Stimulated activated CD8-positive, alpha-beta memory T cell treated with anti-CD3 and anti-CD28 coated beads, Interleukin-15, amount 100 ng/mL, for 1 hour (primary cell): ENCODE measurements around the gene OTUB2.
A peak's percentile ranks its signal among the peaks of the same experiment; 100 is the strongest.

Source experiments
- DNase-seq: peaks from one replicate; pipeline ENCODE4 v3.0.0-alpha.2; 2020; ENCODE audit warnings: low read depth

Gene OTUB2

DNA sequence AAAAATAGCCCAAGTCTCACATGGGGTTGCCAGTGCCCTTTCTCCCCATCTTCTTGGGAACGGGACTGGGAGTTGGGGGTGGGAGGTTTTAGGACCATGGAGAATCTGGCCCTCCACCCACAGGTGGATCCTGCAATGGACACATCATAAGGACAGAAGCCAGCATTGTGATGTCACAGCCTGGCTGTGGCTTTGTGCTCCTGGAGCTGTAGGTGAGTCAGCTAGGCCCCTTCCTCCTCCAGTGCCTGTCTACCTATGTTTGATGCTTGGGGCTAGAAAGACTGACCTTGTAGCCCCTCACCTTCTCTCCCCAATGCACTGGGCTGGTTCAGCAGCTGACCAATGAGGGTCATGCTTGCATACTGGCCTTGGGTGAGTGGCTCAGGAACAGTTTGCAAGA is 29.1 kb upstream of the OTUB2 start, which contains the start of gene CCDC197:
Gene CCDC197, plus strand, starts transcription at position 220 of the 400 bp plus-strand sequence. CDS start 831 bp downstream, outside the sequence.
- DNase-seq = no peak

DNA sequence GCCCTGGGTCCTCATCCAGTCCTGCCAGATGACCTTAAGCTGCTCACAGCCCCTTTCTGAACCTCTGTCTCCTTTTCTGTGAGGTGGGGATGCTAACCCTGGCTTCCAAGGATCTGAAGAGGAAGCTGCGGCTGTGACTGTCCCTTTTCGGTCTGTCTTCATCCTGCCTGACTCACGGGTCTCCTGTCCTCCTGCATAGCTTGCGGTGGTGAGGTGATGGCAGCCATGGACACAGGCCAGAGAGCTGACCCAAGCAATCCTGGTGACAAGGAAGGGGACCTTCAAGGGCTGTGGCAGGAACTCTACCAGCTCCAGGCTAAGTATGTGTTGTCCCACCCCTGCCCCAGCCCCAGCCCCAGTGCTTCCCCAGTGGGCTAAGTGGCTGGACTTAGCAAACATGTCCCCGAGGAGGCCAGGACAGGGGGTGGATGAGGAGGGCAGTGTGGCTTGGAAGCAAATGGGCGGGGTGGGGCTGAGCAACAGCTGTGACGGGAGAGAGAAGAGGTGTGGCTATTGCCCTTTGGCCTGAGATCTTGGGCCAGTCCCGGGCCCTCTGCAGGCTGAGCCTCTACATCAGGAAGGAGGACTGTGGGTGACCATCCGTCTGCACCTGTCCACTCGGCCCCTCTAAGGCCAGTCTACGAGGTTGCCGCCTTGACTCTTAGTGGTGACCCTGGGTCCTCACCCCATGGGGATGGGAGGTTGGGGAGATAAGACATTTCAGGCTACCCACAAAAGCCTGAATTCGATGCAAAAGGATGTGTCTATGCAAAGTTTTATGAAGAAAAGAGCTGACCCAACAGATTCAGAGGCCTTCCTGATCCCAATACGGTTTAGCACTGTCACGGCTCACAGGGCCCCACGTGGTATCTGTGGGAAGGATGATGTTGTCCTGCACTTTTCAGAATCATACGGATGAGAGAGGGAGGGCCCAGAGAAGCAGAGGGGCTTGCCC is 27.9 kb upstream of the OTUB2 start:
- DNase-seq = no peak

- DNase-seq = no peak
These were observed 27.2 kb upstream of the OTUB2 start for GRCh38 chr14:93998871-93999403.

DNA sequence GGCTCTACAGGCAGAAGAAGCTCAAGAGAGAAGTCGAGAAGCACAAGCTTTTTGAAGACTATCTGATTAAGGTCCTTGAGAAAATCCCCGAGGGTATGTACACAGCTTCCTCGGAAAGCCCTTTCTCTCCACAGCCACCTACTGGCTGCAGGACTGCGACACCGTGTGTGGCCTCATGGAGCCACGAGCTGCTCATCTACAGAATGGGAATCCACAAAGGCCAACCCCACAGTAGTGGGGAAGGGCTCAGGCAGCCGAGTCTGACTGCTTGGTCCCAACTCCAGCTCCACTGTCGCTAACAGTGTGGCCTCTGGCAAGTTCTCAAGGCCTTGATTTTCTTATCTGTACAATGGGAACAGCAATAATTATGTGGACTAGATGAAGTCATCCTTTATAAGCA is 26.6 kb upstream of the OTUB2 start:
- DNase-seq = no peak

DNA sequence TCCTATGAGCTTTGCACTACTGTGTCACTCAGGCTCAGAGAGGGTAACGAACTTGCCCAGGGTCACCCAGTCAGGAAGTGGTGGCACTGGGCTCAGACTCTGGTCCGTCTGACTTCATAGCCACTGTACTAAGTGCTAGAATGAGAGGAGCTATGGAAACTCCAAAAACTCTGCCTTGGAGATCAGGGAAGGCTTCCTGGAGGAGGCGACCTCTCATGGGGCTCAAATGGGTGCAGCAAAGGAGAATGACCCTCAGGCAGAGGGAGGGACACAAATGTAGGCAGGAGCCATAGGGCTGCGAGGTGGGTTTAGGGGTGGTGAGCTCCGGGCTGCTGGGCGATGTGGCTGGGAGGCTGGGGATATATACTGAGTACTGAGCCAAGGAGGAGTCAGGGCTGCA is 25.9 kb upstream of the OTUB2 start:
- DNase-seq = no peak

GRCh38 chr14:94001016-94001415 is 25.1 kb upstream of the OTUB2 start:
- DNase-seq = no peak

- DNase-seq = peak; percentile 34
These were observed 24.4 kb upstream of the OTUB2 start for GRCh38 chr14:94001501-94002396.

DNA sequence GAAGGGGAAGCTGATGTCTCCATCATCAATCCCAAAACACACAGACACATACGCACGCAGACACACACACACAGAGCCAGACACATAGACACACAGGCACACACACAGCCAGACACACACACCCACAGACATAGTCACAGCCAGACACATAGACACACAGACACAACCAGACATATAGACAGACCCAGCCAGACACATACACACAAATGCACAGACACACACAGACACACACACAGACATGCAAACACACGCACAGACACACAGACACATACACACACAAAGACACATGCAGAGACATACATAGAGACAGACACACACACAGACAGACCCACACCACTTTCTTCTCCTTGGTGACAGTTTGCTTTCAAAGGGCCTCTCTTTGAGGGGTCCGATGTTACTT is 22.7 kb upstream of the OTUB2 start:
- no peak for DNase-seq

DNA sequence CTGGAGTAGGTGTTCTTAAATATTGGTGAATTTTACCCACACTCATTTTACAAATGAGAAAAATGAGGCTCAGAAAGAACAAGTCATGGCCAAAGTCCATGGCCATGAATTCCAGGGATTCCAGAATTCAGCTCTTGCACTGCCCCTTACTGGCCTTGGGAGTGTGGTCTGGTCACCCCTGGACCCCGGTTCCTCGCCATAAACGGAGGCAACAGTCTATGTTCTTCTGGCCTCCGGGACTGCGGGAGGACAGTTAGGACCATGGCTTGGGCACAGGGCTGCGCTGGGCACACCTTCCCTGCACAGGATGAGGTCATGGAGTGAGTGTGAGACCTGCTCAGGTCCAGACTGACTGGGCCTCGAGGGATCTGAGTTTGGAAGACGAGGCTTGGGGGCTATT is 22.1 kb upstream of the OTUB2 start:
- no peak for DNase-seq

GRCh38 chr14:94005324-94006073 is 20.6 kb upstream of the OTUB2 start:
- no peak for DNase-seq

- no peak for DNase-seq
These were observed 17.9 kb upstream of the OTUB2 start for GRCh38 chr14:94008234-94008633.

GRCh38 chr14:94009767-94010166 is 16.4 kb upstream of the OTUB2 start:
- DNase-seq = no peak

DNA sequence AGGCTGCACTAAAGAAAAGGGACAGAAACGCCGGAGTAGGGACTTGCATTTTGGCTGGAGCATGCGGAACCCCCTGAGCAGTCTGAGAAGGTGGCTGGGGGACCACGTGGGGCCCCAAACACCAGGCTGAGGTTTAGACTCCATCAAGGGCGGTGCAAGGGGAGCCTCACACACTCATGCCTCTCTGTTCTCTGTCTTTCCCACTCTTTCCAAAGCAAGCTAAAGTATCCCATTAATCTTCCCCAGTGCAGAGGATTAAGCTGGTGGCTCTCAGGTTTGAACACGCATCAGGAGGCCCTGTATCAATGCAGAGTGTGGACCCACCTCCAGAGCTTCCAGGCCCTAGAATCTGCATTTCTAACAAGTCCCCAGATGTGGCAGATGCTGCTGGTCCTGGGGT is 15.5 kb upstream of the OTUB2 start:
- DNase-seq = no peak

DNA sequence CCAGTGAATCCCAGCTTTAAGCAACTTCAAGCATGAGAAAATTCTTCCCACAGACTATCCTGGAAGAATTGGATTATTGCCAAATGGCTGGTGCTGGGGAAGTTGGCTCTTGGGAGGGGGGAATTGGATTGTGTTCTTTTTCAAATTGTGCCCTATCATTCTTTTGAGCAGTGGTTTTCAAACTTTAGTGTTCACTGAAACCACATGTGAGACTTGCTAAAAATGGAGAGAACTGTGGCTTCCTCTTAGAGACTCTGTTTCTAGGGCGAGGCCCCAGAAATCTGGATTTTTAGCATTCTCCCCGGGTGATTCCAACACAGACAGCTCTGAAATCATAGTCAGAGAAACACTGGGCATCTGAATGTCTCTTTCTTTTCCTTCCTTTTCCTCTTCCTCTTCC is 14.3 kb upstream of the OTUB2 start:
- DNase-seq = no peak

- DNase-seq = no peak
These were observed 11.8 kb upstream of the OTUB2 start for GRCh38 chr14:94014382-94014781.

DNA sequence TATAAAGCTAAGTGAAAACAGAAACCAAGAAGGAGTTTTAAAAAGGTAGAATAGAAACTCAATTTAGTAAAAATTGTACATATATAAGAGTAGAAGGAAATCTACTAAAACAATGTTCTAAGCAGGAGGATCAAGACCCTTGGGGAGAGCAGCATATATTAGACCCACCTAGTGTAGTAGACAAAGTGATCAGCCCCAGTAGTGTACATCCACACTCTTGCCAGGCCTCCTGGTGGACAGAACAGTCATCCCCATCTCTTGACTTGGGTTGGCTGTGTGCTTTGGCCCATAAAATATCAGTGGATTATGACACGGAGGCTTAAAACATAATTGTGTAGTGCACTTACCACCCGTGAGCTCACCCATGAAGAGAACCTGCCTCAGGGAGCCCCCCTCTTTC is 10.9 kb upstream of the OTUB2 start:
- no peak for DNase-seq

DNA sequence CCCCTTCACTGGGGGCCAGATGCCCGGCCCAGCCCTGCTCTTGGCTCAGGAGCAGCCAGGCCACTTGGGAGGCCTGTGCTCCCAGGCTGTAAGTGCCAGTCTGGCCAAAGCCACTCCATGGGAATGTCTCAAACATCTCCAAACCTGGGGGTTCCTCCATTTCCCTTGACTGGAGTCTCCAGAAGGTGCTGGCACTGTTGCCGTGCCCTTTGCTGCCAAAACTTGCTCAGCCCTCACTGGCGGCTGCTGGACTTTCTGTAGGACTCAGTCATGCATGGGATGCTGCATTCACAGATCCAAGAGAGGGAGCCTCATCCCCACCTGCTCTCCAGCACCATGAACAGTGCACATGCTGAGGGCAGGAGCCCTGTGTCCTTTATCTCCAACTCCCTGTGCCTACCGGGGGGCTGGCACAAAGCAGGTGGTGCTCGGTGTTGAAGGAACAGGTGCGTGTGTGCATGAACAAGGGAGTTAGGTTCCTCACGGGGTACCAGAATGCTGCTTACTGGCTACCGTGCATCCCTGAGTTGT is 9.6 kb upstream of the OTUB2 start:
- no peak for DNase-seq

DNA sequence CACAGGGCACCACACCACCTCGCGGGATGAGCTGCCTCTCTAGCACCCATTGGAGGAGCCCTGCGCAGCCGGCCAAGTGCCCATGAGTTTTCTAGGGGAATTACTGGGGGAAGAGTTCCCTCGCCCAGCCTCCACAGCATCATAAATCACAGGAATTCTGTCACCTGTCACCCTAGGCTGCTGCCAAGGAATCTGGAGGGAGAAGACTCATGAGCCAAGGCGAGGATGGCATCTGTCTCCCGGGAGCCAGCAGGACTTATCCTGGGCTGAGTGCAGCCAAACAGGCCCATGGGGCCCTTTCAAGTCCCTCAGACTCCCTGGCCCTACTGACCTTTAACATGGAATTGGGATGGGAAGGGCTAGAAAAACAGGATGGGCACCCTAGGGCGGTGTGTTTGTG is 7.8 kb upstream of the OTUB2 start:
- no peak for DNase-seq

DNA sequence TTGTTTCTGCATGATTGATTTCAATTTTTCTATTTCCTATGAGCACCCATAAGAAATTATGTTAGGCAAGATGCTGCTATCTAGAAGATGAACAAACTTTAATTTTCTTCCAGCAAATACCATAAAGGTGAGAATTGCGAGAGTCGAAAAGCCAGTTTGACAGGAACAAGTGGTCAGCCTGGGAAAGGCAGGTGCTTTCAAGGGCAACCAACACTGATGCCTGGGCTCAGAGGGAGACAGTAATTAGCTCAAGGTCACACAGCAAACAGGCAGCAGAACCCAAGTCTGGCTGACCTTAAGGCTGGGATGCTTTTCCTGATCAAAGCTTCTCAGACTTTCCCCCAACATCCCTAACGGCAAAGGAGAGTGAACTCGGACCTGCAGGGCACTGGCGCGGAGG is 6.8 kb upstream of the OTUB2 start:
- DNase-seq = no peak

GRCh38 chr14:94020267-94020666 is 5.9 kb upstream of the OTUB2 start:
- DNase-seq = no peak

- DNase-seq = no peak
These were observed 5.1 kb upstream of the OTUB2 start for GRCh38 chr14:94021001-94021400.
